Fibroblast of lung (primary cell): ENCODE measurements around the gene ERVW-1. TPM values are rescaled to one million over a fixed set of nuclear protein-coding genes. Genes with fewer than 3 reads are reported as not detected.

ENCODE experiments used
- DNase-seq, 2 donors: peaks; one replicate each; pipeline versions ENCODE4 v3.0.0 to v3.0.0-alpha.2; 2010; ENCODE audit warnings: low read depth in 2 of 2
- H2AFZ ChIP-seq: 2 replicates; pipeline ENCODE4 v1.5.1; 2012; ENCODE audit warnings: low read length, control low read depth, inconsistent platforms
- H3K27ac ChIP-seq: 2 replicates; pipeline ENCODE4 v1.5.1; 2011; ENCODE audit warnings: low read length, control low read depth; ENCODE audit not compliant: insufficient read depth
- H3K27me3 ChIP-seq: 2 replicates; pipeline ENCODE4 v1.5.1; 2011; ENCODE audit warnings: mild to moderate bottlenecking, low read length; ENCODE audit not compliant: control insufficient read depth, insufficient read depth
- H3K36me3 ChIP-seq: 2 replicates; pipeline ENCODE4 v1.5.1; 2011; ENCODE audit warnings: low read length; ENCODE audit not compliant: control insufficient read depth, insufficient read depth
- H3K4me1 ChIP-seq: 2 replicates; pipeline ENCODE4 v1.5.1; 2011; ENCODE audit warnings: low read length; ENCODE audit not compliant: control insufficient read depth, insufficient read depth; ENCODE audit errors: extremely low read depth
- H3K4me2 ChIP-seq: 2 replicates; pipeline ENCODE4 v1.5.1; 2011; ENCODE audit warnings: low read length, control low read depth; ENCODE audit not compliant: insufficient read depth; ENCODE audit errors: extremely low read depth
- H3K4me3 ChIP-seq, 4 experiments: fragments of 200-600 bp in 1 of 4; sonication (generic) in 1 of 4; replicated peaks in 1 of 4; 2 replicates each; pipeline ENCODE4 v1.5.1; 2011 to 2016; ENCODE audit warnings: low read length in 4 of 4, low read depth in 3 of 4, mild to moderate bottlenecking in 3 of 4, control low read depth in 2 of 4, inconsistent platforms in 1 of 4, mixed read lengths in 1 of 4; ENCODE audit not compliant: insufficient read depth in 1 of 4; ENCODE audit errors: control extremely low read depth in 1 of 4
- H3K79me2 ChIP-seq: 2 replicates; pipeline ENCODE4 v1.5.1; 2012; ENCODE audit warnings: mild to moderate bottlenecking, low read length, inconsistent platforms; ENCODE audit not compliant: control insufficient read depth, insufficient read depth
- H3K9ac ChIP-seq: 2 replicates; pipeline ENCODE4 v1.5.1; 2011; ENCODE audit warnings: mild to moderate bottlenecking, low read length, control low read depth; ENCODE audit not compliant: insufficient read depth
- H3K9me3 ChIP-seq: 2 replicates; pipeline ENCODE4 v1.5.1; 2012; ENCODE audit warnings: low read depth, low read length; ENCODE audit not compliant: control insufficient read depth, insufficient read depth
- H4K20me1 ChIP-seq: 2 replicates; pipeline ENCODE4 v1.5.1; 2011; ENCODE audit warnings: low read length; ENCODE audit not compliant: control insufficient read depth, insufficient read depth; ENCODE audit errors: extremely low read depth
- CTCF ChIP-seq, 2 donors: IDR thresholded peaks in 1 of 2; conservative IDR thresholded peaks in 1 of 2; 1 replicate in 1 of 2; 2 replicates in 1 of 2; pipeline ENCODE4 v1.5.1; 2011 to 2012; ENCODE audit warnings: low read length in 2 of 2, control low read depth in 1 of 2, inconsistent platforms in 1 of 2, low read depth in 1 of 2, mild to moderate bottlenecking in 1 of 2
- EZH2 ChIP-seq: IDR thresholded peaks from 2 replicates; pipeline ENCODE4 v1.5.1; 2012; ENCODE audit warnings: low read length, control low read depth, mild to moderate bottlenecking; ENCODE audit errors: missing control alignments
- polyA plus RNA-seq, 2 donors: library from polyadenylated mRNA; depleted of rRNA in 1 of 2; stranded (reverse) in 1 of 2; unstranded in 1 of 2; fragments of >200 nt; gene quantifications; 2 replicates each; pipeline ENCODE4 v1.2.1, GENCODE V29; 2011 to 2012; ENCODE audit warnings: missing spikeins in 1 of 2
- total RNA-seq: library from RNA; depleted of rRNA; stranded (reverse); fragments of >200 nt; gene quantifications from 2 replicates; pipeline ENCODE4 v1.2.1, GENCODE V29; 2014

The ERVW-1 gene
- total and polyA plus RNA-seq, 2 donors (not counting 1 experiment from before 2014, with no cell fraction given) = not detected

- no peak overlapping the region for H3K4me2 ChIP-seq
- H4K20me1 ChIP-seq = no peaks in the 10 kb centered on the region
- H3K4me3 ChIP-seq = no peak overlapping the region
- H3K4me1 ChIP-seq = no peaks in the 10 kb centered on the region
- no peaks in the 10 kb centered on the region for H3K9me3 ChIP-seq
- no peak overlapping the region for H3K9ac ChIP-seq
- no peaks in the 10 kb centered on the region for H3K36me3 ChIP-seq
- no peak overlapping the region for H2AFZ ChIP-seq
- H3K79me2 ChIP-seq = no peaks in the 10 kb centered on the region
- TF ChIP-seq CTCF (conservative IDR thresholded peaks at IDR 0.05 in 1 of 2, IDR thresholded peaks at IDR 0.05 in 1 of 2; ENCODE audit: low read depth in 1 of 2, low read length in 2 of 2) (no peak), EZH2 (no peak)
- H3K27me3 ChIP-seq = no peaks in the 10 kb centered on the region
- no peak overlapping the region for H3K27ac ChIP-seq
- DNase-seq = no peak
These were observed 55.9 kb downstream of the ERVW-1 start for GRCh38 chr7:92421676-92422435.

Other genes with a start within 250 kb of the ERVW-1 start
- 45.7 and 53.0 TPM in 2 replicates for gene KRIT1, start 232.0 kb downstream of the ERVW-1 start, total RNA-seq
- 37.9 and 52.3 TPM in 2 replicates for gene KRIT1, start 232.0 kb downstream of the ERVW-1 start, polyA plus RNA-seq
- 50.6 and 60.4 TPM in 2 replicates for gene ANKIB1, start 232.0 kb downstream of the ERVW-1 start, total RNA-seq
- gene ANKIB1, start 232.0 kb downstream of the ERVW-1 start, polyA plus RNA-seq = 38.1 and 53.4 TPM in 2 replicates
- 25.9 and 32.4 TPM in 2 replicates for gene GATAD1, start 30.5 kb downstream of the ERVW-1 start, total RNA-seq
- gene GATAD1, start 30.5 kb downstream of the ERVW-1 start, polyA plus RNA-seq = 21.7 and 32.1 TPM in 2 replicates
- gene PEX1, start 50.6 kb upstream of the ERVW-1 start, total RNA-seq = 19.3 and 23.0 TPM in 2 replicates
- 11.2 and 11.3 TPM in 2 replicates for gene PEX1, start 50.6 kb upstream of the ERVW-1 start, polyA plus RNA-seq
- gene RBM48, start 50.8 kb upstream of the ERVW-1 start, total RNA-seq = 10.3 and 12.2 TPM in 2 replicates
- gene RBM48, start 50.8 kb upstream of the ERVW-1 start, polyA plus RNA-seq = 7.4 and 9.8 TPM in 2 replicates
- 13.6 and 20.3 TPM in 2 replicates for gene FAM133B, start 112.4 kb upstream of the ERVW-1 start, total RNA-seq
- gene FAM133B, start 112.4 kb upstream of the ERVW-1 start, polyA plus RNA-seq = 21.8 and 22.0 TPM in 2 replicates